ENCODE data around the gene RADIL. TPM values are rescaled to one million over a fixed set of nuclear protein-coding genes. Genes with fewer than 3 reads are reported as not detected.
A peak's percentile ranks its signal among the peaks of the same experiment; 100 is the strongest.

RADIL gene
- total and polyA plus RNA-seq, 11 donors, result 1.1 to 9.0 (median 3.4) TPM

DNA sequence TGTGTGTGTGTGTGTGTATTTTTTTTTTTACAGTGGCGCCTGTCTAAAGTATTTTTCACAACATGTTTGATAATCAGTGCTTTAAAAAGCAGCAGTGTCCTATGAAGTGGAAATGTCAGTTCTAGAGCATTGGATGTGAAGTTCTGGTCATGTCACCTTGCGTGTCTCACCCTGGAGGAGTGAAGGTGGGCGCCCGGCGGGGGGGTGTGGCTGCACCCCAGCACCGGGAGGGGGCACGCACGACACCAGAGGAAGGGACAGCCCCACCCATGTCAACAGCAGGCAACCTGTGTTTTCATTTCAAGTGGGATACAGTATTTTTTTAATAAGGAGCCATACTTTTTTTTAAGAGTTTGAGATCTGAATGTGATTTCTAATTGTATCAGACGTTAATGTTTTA lies 112.6 kb downstream of the RADIL start:
- no peaks in the 10 kb centered on the region for H3K9me3 ChIP-seq
- H3K4me1 ChIP-seq, result peaks cover 0 to 36% (median 15%) of the 10 kb centered on the region in 12 donors
- H3K27ac ChIP-seq, result peak overlapping the region in 1 of 12 donors; percentile 94
- intact Hi-C loops (cut with DNase I), result no loop called here
- peaks cover 0 to 18% (median 11%) of the 10 kb centered on the region in 9 donors for H3K36me3 ChIP-seq
- 58 to 71% (median 65%) methylated on average over 9 of the region's 9 CpGs for WGBS, 4 donors
- TF ChIP-seq, protein P1, sequence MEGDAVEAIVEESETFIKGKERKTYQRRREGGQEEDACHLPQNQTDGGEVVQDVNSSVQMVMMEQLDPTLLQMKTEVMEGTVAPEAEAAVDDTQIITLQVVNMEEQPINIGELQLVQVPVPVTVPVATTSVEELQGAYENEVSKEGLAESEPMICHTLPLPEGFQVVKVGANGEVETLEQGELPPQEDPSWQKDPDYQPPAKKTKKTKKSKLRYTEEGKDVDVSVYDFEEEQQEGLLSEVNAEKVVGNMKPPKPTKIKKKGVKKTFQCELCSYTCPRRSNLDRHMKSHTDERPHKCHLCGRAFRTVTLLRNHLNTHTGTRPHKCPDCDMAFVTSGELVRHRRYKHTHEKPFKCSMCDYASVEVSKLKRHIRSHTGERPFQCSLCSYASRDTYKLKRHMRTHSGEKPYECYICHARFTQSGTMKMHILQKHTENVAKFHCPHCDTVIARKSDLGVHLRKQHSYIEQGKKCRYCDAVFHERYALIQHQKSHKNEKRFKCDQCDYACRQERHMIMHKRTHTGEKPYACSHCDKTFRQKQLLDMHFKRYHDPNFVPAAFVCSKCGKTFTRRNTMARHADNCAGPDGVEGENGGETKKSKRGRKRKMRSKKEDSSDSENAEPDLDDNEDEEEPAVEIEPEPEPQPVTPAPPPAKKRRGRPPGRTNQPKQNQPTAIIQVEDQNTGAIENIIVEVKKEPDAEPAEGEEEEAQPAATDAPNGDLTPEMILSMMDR (IDR thresholded peaks at IDR 0.05), result no peak
- TF ChIP-seq POLR2A (IDR thresholded peaks at IDR 0.05), result no peak
- no peak for DNase-seq
- no peak for ATAC-seq
- H3K27me3 ChIP-seq, result no peaks in the 10 kb centered on the region
- no peak overlapping the region for H3K4me3 ChIP-seq

DNA sequence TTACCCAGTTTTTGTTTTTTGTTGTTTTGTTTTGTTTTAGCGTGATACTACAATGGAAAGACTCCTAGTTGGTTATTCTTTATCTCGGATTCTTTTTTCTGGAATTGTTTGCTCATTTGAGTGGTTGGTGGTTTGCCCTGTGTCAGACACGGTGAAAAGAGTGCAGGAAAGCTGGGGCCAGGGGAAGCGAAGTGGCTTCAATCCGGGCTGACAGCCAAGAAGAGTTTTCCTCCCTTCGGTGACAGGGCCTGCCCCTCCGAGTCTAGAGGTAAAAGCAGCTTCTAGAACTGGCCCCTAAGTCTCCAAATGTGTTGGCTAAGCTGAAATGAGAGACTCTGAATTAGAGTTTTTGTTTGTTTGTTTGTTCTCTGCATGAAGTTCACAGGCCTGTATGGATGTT lies 113.8 kb downstream of the RADIL start:
- H3K27ac ChIP-seq, result peak overlapping the region in 2 of 12 donors; percentile 0 to 94
- intact Hi-C loops (cut with DNase I), result no loop called here
- DNase-seq (peak in 1 of 5 donors; percentile 6), ATAC-seq (no peak)
- no peaks in the 10 kb centered on the region for H3K27me3 ChIP-seq
- TF ChIP-seq POLR2A (IDR thresholded peaks at IDR 0.05), result no peak
- TF ChIP-seq, protein P1 (IDR thresholded peaks at IDR 0.05), result no peak
- H3K9me3 ChIP-seq, result no peaks in the 10 kb centered on the region
- peaks cover 0 to 25% (median 13%) of the 10 kb centered on the region in 9 donors for H3K36me3 ChIP-seq
- H3K4me1 ChIP-seq, result peaks cover 0 to 34% (median 15%) of the 10 kb centered on the region in 12 donors
- no peak overlapping the region for H3K4me3 ChIP-seq
- 17 to 26% (median 20%) methylated on average over 7 of the region's 7 CpGs for WGBS, 4 donors

DNA sequence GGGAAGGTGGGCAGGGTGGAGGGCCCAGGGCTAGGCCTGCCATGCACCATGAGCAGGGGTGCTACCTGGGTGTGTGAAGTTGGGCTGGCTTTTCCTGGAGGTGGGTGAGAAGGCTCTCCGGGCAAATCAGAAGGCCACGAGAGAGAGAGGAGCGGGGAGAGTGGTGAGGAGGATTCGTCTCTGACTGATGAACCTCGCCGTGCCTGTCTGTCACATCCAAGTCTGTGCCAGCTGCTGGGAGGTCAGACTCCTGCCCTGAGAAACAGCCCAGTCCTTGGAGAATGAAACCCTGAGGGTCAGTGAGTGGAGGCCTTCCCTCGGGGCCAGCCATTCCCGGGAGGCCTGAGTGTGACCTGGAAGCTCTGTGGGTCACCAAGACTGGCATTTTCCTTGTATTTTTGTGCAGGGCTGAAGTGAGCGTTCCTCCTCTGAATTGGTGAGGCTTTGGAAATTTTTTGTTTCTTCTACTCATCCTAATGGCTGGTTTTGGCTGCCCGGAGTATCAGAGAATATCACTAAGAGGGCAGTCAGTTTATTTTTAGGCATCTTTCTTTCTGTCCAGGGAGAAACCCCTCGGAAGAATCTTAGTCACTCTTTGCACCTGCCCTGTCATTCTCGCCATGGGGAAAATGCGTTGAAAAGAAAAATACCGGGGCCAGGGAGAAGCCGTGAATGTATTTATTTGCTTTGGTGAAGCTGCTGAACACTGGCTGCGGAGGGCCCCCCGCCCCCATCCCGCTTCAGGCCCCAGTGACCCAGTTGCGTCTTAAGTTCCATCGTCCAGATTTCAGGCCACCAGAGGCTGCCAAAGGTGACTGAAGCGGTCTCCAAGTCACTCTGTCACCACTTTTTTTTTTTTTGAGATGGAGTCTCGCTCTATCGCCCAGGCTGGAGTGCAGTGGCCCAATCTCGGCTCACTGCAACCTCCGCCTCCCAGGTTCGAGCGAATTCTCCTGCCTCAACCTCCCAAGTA lies 114.6 kb downstream of the RADIL start:
- ATAC-seq, result no peak
- Histone ChIP-seq H3K27ac (peak overlapping the region in 1 of 12 donors; percentile 94), H3K36me3 (peaks cover 0 to 34% (median 22%) of the 10 kb centered on the region in 9 donors), H3K4me3 (no peak overlapping the region), H3K27me3 (no peaks in the 10 kb centered on the region), H3K4me1 (peaks cover 0 to 25% (median 9%) of the 10 kb centered on the region in 12 donors), H3K9me3 (no peaks in the 10 kb centered on the region)
- intact Hi-C loops (cut with DNase I), result no loop called here
- no peak for TF ChIP-seq POLR2A (IDR thresholded peaks at IDR 0.05)
- TF ChIP-seq, protein P1 (IDR thresholded peaks at IDR 0.05), result no peak
- WGBS, 4 donors, result 81 to 83% (median 82%) methylated on average over 27 of the region's 27 CpGs
- peak in 1 of 5 donors; percentile 5 for DNase-seq

Measured in heart left ventricle (tissue), 16 donors.